ENCODE results near the gene GLS. TPM values are rescaled to one million over a fixed set of nuclear protein-coding genes. Genes with fewer than 3 reads are reported as not detected.

GLS gene
- total and polyA plus RNA-seq, 9 of the 15 experiments (the other 6 are each of a cell fraction or from before 2014, with no cell fraction given): 13.7 to 77.5 (median 48.2) TPM

DNA sequence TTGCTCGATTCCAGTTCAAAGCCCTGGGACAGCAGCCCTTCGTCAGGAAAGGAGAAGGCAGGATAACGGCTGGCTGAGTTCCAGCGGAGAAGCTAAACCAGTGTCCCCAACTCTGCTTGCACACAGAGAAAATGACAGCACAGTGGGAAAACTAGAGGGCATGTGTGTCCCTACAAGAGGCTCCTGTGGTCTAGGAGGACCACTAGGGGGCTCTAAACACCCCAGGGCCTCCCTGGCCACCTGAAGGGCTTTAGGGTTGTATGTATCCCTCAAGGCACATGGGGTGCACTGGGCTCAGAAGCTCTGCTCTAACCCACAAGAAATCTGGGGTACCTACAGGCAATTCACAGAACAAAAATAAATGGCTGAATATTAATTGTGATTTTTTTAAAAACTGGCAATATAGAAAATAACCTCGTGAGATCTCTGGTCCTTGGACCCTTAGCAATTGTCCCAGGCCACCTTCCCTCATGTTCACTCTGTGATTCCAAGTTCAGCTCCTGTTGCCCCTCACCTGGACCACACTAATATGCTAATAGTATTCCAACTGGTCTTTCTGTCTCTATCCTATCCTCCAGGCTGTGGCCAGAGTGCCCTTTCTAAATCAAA is 115.8 kb downstream of the GLS start (continued):
- TF ChIP-seq, protein P1, sequence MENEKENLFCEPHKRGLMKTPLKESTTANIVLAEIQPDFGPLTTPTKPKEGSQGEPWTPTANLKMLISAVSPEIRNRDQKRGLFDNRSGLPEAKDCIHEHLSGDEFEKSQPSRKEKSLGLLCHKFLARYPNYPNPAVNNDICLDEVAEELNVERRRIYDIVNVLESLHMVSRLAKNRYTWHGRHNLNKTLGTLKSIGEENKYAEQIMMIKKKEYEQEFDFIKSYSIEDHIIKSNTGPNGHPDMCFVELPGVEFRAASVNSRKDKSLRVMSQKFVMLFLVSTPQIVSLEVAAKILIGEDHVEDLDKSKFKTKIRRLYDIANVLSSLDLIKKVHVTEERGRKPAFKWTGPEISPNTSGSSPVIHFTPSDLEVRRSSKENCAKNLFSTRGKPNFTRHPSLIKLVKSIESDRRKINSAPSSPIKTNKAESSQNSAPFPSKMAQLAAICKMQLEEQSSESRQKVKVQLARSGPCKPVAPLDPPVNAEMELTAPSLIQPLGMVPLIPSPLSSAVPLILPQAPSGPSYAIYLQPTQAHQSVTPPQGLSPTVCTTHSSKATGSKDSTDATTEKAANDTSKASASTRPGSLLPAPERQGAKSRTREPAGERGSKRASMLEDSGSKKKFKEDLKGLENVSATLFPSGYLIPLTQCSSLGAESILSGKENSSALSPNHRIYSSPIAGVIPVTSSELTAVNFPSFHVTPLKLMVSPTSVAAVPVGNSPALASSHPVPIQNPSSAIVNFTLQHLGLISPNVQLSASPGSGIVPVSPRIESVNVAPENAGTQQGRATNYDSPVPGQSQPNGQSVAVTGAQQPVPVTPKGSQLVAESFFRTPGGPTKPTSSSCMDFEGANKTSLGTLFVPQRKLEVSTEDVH (IDR thresholded peaks at IDR 0.05; ENCODE audit: low read depth, partially characterized antibody): no peak
- TF ChIP-seq, protein P2, sequence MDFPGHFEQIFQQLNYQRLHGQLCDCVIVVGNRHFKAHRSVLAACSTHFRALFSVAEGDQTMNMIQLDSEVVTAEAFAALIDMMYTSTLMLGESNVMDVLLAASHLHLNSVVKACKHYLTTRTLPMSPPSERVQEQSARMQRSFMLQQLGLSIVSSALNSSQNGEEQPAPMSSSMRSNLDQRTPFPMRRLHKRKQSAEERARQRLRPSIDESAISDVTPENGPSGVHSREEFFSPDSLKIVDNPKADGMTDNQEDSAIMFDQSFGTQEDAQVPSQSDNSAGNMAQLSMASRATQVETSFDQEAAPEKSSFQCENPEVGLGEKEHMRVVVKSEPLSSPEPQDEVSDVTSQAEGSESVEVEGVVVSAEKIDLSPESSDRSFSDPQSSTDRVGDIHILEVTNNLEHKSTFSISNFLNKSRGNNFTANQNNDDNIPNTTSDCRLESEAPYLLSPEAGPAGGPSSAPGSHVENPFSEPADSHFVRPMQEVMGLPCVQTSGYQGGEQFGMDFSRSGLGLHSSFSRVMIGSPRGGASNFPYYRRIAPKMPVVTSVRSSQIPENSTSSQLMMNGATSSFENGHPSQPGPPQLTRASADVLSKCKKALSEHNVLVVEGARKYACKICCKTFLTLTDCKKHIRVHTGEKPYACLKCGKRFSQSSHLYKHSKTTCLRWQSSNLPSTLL (IDR thresholded peaks at IDR 0.05): no peak
- 0 out of 2 replicates have a peak, but pooled peaks have one; percentile 32 for TF ChIP-seq SMC3 (conservative IDR thresholded peaks at IDR 0.05; ENCODE audit: insufficient read depth, low read depth, low read length)
- no peak for TF ChIP-seq SMAD4 (CRISPR knock-in tag; conservative IDR thresholded peaks at IDR 0.05)
- no peak for TF ChIP-seq MTA1 (IDR thresholded peaks at IDR 0.05; ENCODE audit: borderline replicate concordance)
- TF ChIP-seq, protein P3, sequence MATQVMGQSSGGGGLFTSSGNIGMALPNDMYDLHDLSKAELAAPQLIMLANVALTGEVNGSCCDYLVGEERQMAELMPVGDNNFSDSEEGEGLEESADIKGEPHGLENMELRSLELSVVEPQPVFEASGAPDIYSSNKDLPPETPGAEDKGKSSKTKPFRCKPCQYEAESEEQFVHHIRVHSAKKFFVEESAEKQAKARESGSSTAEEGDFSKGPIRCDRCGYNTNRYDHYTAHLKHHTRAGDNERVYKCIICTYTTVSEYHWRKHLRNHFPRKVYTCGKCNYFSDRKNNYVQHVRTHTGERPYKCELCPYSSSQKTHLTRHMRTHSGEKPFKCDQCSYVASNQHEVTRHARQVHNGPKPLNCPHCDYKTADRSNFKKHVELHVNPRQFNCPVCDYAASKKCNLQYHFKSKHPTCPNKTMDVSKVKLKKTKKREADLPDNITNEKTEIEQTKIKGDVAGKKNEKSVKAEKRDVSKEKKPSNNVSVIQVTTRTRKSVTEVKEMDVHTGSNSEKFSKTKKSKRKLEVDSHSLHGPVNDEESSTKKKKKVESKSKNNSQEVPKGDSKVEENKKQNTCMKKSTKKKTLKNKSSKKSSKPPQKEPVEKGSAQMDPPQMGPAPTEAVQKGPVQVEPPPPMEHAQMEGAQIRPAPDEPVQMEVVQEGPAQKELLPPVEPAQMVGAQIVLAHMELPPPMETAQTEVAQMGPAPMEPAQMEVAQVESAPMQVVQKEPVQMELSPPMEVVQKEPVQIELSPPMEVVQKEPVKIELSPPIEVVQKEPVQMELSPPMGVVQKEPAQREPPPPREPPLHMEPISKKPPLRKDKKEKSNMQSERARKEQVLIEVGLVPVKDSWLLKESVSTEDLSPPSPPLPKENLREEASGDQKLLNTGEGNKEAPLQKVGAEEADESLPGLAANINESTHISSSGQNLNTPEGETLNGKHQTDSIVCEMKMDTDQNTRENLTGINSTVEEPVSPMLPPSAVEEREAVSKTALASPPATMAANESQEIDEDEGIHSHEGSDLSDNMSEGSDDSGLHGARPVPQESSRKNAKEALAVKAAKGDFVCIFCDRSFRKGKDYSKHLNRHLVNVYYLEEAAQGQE (IDR thresholded peaks at IDR 0.05; ENCODE audit: borderline replicate concordance): peak; percentile 24; the same call in 1 of the 2 replicates
- TF ChIP-seq, protein P3 (CRISPR knock-in tag; IDR thresholded peaks at IDR 0.05; ENCODE audit: low read depth): no peak
- no peak for TF ChIP-seq ATF1 (CRISPR knock-in tag; IDR thresholded peaks at IDR 0.05)
- no peak for TF ChIP-seq ATF1 (tag; IDR thresholded peaks at IDR 0.05)
- TF ChIP-seq, protein P4, sequence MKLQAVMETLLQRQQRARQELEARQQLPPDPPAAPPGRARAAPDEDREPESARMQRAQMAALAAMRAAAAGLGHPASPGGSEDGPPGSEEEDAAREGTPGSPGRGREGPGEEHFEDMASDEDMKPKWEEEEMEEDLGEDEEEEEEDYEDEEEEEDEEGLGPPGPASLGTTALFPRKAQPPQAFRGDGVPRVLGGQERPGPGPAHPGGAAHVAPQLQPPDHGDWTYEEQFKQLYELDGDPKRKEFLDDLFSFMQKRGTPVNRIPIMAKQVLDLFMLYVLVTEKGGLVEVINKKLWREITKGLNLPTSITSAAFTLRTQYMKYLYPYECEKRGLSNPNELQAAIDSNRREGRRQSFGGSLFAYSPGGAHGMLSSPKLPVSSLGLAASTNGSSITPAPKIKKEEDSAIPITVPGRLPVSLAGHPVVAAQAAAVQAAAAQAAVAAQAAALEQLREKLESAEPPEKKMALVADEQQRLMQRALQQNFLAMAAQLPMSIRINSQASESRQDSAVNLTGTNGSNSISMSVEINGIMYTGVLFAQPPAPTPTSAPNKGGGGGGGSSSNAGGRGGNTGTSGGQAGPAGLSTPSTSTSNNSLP (IDR thresholded peaks at IDR 0.05; ENCODE audit: borderline replicate concordance, low read depth, low read length): no peak
- no peak for TF ChIP-seq MAFG (tag; conservative IDR thresholded peaks at IDR 0.05)
- TF ChIP-seq, protein P5, sequence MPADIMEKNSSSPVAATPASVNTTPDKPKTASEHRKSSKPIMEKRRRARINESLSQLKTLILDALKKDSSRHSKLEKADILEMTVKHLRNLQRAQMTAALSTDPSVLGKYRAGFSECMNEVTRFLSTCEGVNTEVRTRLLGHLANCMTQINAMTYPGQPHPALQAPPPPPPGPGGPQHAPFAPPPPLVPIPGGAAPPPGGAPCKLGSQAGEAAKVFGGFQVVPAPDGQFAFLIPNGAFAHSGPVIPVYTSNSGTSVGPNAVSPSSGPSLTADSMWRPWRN (IDR thresholded peaks at IDR 0.05; ENCODE audit: low read depth): no peak

Measured in K562 (cell line).